Gastrocnemius medialis (tissue), 4 donors: ENCODE results near the gene NKX6-1.

ENCODE experiments used
- POLR2A ChIP-seq, 2 donors: fragments of 450-650 bp; IDR thresholded peaks; one replicate each; pipeline ENCODE4 v1.6.1; 2017; ENCODE audit warnings: antibody characterized with exemption in 2 of 2, mild to moderate bottlenecking in 2 of 2, moderate library complexity in 2 of 2
- TF ChIP-seq, protein P1 (sequence below), 5 experiments: fragments of 450-650 bp in 3 of 5; fragments of 200-600 bp in 2 of 5; sonication (generic) in 2 of 5; IDR thresholded peaks in 4 of 5; conservative IDR thresholded peaks in 1 of 5; 1 replicate in 4 of 5; 2 replicates in 1 of 5; pipeline ENCODE4 v1.5.1; 2016 to 2019; ENCODE audit warnings: antibody characterized with exemption in 5 of 5, mild to moderate bottlenecking in 3 of 5, moderate library complexity in 3 of 5

DNA sequence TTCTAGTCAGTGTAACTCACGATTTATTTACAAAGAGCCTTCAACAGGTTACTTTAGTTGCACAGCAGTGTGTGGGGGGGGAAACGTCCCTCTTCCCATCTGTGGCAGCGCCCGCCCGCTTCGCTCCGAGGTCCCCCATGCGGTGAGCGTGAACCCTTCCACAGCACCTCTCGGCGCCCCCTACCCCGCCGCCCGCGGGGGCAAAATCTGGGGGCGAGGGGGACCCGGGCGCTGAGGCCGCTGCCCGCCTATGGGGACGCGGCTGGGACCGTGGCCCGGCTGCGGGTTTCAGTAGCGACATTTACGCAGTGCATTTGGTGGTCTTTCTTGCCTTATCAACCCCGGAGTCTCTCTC lies 6.4 kb downstream of the NKX6-1 start:
- TF ChIP-seq, protein P1, sequence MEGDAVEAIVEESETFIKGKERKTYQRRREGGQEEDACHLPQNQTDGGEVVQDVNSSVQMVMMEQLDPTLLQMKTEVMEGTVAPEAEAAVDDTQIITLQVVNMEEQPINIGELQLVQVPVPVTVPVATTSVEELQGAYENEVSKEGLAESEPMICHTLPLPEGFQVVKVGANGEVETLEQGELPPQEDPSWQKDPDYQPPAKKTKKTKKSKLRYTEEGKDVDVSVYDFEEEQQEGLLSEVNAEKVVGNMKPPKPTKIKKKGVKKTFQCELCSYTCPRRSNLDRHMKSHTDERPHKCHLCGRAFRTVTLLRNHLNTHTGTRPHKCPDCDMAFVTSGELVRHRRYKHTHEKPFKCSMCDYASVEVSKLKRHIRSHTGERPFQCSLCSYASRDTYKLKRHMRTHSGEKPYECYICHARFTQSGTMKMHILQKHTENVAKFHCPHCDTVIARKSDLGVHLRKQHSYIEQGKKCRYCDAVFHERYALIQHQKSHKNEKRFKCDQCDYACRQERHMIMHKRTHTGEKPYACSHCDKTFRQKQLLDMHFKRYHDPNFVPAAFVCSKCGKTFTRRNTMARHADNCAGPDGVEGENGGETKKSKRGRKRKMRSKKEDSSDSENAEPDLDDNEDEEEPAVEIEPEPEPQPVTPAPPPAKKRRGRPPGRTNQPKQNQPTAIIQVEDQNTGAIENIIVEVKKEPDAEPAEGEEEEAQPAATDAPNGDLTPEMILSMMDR (IDR thresholded peaks at IDR 0.05 in 4 of 5, conservative IDR thresholded peaks at IDR 0.05 in 1 of 5) = no peak
- TF ChIP-seq POLR2A (IDR thresholded peaks at IDR 0.05) = no peak
